ENCODE results near the gene LRFN2.

Gene LRFN2

DNA sequence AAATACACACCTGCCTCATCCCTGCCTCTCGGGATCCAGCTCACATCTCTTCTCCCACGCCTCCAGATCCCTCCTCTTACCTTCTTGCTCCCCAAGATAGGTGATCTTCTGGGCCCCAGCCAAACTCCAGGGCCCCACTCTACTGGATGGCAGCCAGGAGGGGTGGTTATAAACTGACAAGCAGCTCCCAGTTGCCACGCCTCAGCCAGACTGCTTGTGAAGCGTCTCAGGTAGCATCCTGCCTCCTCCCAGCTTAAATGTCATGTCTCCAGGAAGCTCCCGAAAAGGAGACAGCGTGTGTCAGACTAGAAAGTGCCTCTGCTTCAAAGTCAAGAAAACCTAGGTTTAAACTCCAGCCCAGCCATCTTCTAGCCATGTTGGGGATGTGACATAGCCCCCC is 114.1 kb downstream of the LRFN2 start:
- no peak for DNase-seq

DNA sequence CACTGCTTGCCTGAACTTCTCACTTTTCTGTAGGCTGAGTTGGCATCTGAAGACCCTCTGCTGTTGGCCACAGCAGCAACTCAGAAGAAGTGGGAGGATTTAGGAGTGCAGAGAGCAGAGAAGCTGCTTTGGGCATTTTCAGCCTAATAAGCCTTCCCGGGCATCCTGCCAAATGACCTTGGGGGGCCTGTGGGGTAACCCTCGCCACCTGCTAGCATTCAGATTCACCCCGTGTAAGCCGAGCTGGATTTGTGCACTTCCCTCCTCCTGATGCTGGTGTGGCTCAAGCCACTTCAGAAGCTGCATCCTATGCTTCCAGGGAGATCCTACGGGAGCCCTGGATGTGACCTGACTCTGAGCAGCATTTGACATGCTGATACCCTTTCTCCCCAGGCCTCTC is 114.8 kb downstream of the LRFN2 start:
- DNase-seq = no peak

DNA sequence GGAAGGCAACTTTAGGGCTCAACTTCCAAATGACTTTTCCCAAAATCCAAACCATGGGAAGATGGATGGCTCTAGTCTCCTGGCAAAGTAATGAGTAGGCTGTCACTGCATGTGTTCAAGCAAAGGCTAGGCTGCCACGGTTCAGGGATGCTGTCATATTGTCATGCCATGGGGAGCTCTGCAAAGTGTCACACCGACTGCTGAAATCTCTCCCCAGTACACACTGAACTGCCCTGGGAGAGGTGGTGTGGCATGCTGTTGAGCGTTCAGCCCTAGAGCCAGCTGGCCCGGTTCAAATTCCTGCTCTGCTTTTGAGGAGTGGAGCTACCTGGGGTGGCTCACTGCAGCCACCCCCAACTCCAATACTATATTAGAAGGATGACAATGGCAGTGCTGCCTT is 115.9 kb downstream of the LRFN2 start:
- DNase-seq = no peak

DNA sequence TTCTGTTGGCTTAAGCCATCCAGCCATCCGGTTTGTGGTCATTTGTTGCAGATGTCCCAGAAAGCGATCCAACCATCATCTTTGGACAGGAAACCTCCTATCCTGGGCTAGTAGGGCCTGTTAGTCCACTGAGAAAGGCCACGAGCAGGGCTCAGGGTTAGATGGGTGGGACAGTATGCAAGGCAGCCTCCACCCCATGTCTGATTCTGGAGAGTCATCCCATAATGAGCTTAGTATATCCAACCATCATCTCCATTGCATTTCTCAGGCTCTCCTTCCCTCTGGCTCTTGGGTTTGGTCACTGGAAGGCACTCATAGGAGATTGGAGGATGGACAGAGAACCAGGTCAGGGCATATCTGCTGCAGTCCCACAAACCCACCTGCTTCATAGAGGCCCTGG is 117.8 kb downstream of the LRFN2 start:
- DNase-seq = no peak

DNA sequence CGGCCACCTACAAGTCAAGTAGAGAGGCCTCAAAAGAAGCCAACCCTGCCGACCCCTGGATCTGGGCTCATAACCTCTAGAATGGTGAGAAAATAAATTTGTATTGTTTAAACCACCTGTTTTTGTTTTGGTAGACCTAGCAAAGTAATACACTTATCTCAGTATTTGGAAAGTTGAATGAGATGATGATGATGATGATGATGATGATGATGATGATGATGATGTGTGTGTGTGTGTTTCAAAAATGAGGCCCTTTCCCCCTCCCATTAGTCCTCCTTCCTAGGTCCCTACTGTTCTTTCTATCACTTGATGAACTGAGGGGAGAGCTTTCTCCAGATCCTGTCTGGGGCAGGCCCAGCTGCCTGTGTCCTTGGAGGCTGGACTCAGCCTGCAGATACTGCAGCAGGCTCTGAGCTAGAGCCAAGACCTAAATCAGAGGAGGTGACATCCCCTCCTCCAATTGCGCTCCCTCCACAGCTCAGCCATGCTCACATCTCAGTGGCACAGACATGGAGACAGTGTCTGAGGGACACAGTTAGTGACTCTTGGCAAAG is 120.1 kb downstream of the LRFN2 start:
- DNase-seq = no peak

DNA sequence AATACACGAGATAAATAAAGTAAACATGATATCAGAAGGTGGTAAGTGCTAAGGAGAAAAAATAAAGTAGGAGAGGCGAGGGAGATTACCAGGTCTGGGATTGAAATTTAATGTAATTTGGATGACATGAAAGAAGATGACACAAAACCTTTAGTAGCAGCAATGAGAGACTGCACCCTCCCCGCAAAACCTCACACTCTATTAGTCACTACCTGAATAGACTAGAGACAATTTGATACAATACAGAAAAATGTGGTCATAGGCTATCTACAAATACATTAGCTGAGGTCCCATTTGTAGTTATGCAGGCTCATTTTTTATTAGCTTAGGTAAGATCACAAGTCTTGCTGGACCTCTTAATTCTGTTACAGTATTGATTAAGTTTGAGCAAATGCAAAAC is 125.5 kb downstream of the LRFN2 start:
- DNase-seq = no peak

DNA sequence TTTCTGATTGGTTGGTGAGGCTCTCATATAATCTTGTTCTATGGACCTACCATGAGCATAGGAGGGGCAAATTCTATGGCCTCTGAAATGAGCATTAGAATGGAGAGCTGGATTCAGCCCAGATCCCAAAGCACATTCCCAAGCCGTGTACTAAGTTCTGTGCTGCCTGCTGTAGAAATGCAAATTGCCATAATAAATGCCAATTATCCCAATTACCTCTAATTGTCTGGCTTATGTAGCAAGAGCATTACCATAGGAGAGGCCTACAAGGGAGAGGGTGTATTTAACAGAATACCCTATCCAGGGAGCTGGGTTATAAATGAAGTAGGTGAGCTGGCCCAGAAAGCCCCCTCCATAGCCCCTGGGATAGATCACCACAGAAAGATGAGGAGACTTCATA is 126.8 kb downstream of the LRFN2 start:
- no peak for DNase-seq

DNA sequence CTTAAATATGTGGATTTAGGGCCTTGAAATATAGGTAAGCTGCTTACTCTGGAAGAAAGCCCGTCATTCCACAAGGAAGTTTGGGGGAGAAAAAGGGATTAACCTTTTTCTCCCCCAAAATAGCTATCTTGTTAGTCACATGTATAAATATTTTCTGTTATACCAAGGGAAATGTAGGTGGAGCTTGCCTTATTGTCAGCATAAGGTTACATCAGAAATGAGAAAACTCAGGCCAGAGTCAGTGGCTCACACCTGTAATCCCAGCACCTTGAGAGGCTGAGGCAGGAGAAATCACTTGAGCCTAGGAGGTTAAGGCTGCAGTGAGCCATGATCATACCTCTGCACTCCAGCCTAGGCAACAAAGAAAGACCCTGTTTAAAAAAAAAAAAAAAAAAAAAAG is 129.9 kb downstream of the LRFN2 start:
- DNase-seq = no peak

DNA sequence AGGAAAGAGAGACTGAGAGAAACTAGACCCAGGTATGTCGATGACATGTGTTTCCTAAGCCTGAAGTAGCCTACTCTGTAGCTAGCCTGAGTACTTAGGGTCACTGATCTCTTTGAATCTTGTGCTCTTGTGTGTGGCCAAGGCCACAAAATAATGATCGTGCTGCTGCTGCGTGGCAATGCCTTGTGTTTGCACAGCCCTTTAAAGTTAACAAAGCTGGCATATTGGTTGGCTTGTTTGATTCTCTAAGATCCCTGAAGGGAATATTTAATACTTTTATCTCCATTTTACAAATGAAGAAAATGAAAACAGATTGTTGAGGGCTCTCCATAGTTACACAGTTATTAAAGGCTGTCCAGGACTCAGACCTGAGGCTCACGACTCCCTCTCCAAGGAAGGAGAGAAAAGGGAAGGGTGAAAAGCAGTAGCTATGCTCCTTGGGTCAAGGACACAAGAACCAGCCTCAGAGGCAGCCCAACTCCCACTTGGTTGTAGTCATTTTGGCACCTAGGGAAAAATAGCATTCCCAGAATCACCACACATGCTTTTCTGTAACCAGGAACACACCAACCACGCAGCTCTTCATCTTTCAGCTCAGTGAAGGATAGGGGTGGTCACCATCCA is 130.7 kb downstream of the LRFN2 start:
- DNase-seq = no peak

DNA sequence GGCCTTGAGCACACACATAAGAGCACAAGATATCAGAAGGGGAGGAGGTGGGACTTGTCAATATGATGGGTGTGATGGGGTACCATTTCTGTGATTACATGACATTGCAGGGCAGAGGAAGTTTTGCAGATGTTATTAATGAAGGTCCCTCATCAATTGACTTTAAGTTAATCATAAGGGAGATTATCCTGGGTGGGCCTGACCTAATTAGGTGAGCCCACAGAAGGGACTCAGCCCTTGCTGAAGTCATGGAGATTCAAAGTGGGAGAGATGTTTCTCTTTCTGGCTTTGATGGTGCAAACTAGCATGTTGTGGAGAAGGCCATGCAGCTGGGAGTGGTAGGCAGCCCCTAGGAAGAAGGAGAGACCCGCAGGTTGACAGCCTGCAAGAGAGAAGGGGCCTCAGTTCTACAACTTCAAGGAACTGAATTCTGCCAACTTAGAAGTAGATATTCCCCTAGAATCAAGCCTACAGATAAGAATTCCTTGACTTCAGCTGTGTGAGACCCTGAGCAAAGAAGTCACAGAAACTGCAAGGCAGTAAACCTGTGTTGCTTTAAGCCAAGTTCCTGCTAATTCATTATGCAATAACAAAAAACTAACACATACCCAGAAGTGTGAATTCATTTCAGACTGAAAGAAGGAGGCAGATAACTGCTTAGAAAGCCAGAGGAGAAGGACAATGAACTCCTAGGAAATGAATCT is 131.3 kb downstream of the LRFN2 start:
- no peak for DNase-seq

DNA sequence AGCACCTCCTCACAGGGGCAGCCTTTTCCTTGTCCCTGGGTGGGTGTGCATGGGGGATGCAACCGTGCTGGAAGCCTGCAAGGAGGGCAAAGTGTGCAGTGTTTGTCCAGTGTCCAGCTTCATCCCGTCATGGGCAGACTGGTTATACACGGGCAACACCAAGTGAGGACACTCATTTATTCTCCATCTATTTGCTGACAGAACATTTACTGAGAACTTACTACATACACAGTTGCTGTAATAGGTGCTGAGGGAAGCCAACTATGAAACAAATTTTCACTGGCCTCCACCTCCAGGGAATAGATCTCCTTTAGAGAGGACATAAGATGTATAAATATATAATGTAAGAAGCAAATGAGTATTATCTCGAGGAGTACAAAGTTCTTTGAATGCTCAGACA is 136.7 kb downstream of the LRFN2 start:
- DNase-seq = no peak

DNA sequence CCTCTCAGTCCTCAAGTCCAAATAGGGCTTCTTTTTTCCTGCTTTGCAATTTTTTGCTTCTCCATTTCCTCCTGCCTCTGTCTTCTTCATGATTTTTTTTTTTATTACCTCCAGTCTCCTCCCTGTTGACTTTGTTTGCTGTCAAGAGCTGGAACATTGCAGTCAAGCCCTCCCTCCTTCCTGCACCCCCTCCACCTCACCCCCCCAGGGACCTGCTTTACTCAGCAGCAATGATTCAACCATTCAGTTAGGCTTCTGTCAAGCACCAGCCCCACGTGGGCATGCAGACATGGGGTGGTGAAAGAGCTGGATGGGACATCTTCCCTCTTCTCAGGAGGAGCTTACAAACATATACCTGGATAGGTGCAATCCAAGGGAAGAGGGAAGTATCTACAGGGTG is 142.4 kb downstream of the LRFN2 start:
- no peak for DNase-seq

DNA sequence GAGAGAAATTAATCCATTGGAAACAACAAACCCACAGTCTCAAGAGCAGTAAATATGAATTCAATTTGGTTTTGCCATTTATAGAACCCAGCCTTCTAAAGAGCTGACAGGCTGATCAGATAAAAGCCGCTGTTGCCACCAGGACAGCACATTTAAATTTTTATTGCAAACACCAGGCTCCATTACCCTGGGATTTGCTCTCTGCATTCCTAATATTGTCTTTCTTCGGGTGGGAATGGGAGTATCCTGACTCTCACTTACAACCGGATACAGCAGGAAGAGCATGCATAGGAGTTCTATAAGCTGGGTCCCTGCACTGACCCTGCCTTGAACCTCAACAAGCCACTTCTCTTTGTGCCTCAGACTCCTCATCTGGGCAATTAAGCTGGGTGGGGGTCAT is 142.9 kb downstream of the LRFN2 start:
- DNase-seq = no peak

DNA sequence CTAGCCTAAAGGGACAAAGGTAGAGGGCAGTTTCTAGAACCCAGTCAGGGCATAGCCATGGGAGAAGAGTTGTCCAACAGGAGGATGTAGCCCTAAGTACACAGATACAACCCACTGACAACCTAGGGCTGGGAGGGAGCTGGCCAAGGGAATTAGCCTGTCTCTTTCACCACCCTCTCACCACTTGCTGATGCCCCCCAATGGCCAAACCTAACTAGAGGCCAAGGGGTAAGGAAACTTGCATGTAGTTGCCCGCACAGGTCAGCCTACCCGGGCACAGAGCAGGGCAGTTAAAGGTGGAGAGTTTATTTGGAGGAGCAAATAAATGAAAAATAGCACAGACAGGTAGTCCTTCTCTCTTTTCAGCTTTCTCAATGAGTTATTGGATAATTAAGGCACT is 143.3 kb downstream of the LRFN2 start:
- DNase-seq = no peak

DNA sequence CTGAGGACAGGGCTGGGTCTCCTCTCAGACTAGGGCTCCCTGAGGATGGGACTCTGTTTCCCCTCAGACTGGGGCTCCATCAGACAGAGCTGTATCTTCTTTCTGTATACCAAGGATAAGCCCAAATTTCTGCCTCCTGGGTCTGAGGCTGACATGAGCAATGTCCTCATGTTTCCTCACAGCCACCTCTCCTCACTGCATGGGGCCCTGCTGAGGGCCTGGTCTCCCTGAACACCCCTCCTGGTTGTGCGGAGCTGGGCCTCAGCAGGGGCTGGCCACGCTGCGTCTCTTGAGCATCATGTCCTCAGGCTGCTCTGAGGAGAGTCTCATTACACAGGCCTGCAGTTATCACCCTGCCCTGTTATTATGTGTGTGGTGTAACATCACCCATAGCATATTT is 144.6 kb downstream of the LRFN2 start:
- no peak for DNase-seq

DNA sequence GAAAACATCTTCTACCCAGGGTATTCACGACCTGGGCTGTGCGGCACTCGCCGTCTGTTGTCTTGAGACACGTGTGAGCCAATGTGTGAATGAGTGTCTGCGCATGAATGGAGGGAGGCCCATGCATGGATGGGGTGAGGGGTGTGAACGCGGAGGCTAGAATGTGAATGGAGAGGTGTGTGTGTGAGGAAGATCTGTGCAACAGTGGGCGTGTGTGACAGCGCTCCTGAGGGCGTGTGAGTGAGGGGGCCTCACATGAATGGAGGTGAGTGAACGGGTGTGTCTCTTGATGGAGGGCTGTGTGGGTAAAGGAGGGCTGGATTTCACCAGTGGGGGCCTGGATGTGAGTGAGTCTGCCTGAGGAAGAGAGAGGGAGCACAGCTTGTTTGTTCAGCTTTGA is 146.0 kb downstream of the LRFN2 start:
- DNase-seq = no peak

DNA sequence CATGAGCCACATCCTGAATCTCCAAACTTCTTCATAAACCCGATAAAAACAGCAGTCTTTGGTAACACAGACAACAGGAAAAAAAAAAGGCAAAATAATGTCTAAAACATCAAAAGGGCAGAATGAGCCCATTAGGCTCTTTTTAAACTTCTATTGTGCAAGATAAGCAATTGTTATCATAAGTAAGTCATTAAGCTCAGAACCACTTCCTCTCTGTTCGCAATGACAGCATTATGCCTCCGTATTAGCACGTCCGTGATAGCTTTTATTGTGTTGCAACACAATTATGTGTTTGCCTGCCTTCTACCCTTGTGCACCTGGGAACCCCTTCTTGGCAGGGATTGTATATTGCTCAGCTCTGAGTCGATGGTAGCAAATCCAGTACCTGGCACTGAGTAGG is 147.1 kb downstream of the LRFN2 start:
- DNase-seq = no peak

DNA sequence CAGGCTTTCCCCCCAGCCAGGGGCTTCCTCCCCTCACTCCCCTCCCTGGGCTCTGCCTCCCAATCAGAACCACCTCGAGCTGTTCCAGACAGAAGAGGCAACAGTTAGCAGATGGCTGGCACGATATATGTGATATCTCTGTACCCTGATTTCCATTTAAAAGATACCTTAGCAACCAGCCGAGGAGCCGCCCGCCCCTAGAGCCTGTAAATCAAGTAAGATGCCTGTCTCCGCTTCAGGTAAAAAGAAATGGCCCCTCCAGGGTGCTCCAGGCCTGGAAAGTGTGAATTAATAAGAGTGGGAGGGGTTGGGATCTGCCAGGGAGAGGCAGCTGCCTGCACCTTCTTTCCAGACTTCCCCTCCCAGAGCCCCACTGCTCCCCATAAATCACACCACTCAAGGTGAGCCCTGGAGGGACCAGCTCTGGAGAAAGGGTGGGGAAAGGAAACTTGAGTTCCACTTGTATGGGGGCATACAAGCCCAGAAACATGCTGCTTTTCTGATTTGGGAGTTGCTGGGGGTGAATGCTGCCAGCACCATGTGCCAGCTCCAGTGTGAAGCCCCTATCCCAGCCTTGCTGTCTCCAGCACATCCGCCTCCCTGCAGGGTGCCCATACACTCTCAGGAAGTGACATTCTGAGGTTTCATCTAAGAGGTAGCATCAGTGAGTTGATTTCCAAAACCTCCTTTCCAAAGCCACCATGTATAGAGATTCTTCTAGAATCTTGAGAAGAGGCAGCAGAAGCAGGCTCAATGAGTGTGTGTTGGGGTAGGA is 148.0 kb downstream of the LRFN2 start:
- DNase-seq = no peak

DNA sequence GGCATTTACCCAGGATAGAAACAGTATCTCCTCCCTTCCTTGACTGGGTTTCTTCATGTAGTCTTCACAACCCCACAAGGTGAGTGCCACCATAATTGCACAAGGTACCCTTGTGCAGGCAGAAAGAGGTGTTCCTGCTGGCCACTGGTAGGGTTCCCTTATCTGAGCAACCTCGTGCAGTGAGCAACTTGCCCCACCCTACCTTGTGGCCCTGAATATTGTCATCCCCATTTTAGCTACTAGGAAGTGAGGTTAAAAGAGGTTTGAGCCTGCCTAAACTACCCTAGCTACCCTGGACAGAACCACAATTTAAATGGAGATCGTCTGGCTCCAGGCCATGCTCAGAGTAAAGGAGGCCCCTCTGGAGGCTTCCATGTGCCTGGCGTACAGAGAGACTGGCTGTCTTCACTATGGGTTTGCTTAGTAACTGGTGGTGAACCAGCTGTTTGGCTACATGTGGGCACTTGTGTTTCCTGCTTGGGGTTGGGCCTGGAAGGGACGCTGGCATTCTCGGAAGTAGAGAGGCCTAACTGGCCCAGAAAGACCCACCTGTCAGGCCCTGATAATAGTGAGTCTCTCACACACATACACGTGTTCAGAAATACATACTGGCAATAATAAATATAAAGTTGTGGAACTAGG is 148.8 kb downstream of the LRFN2 start:
- DNase-seq = no peak

DNA sequence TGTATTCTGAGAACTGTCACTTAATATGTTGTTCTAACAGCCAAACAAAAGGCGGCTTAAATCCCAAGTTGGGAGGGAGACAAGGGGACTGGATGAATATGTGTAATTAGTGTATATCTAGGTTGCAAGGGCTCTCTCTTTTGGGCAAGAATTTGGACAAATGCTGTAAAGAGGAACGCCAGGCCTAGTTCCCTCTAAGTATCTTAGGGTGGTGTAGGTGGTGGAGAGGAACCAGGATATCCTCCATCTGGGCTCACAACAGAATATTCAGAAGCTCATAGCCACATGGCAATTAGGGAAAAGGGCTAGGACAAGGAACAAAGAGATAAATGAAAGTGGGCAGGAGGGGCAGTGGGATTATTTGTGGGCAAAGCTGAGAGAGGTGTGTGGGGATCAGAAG is 149.5 kb downstream of the LRFN2 start:
- no peak for DNase-seq

DNA sequence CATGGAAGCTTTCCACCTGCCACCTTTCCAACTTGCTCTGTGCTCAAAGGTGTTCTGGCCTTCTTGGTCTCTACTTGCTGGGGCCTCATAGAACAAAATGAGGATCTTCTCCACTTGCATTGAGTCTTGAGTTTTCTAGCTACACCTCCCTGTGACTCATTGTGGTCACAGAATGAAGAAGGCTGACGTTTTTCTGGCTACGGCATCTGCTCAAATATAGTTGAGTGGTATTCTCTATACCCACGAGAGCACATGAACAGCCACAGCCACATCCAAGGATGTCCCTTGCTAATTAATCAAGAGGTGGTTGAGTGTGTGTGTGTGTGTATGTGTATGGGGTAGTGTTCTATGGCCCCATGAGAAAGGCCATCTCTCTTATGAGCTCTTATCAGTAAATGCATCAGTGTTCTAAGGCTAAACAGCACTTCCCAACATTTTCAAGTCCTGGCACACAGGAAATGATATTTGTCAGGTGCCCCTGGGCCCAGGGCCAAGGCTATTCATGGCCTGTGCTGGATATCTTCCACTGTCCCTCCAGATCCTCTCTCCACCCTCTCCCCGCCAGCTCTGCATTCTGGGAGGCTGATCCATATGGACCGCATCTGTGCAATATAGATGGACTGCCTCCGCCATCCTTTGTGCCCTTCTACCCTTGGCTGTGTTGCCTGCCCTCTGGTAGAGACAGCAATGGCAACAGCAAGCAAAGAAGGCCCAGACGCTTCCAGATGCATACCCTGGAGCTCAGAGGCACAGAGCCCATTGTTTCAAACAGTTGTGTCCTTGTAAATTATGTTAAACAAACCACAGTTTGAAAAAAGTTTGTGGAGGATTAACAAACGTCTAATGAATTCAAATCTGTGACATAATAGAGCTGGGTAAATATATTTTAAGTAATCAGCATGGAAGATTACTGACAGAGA is 150.2 kb downstream of the LRFN2 start:
- DNase-seq = peak; percentile 26

DNA sequence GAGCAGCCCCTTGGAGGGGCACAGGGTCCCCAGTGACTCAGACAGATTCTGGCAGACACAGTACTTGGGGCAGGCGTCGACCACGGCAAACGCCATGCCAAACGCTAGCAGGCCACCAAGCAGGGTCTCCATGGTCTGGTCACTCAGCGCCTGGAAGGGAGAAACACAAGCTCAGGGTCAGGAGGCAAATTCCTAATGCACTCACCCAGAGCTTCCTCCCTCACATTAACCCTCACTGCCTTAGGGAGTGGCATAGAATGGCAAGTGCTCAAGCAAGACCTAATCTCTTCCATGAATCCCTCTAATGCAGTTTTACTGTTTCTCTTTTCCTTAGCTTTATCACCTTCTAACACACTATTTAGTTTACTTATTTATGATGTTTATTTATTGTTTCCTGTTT is 154.2 kb downstream of the LRFN2 start:
- no peak for DNase-seq
